ENCODE data around the gene CDCP2. TPM values are rescaled to one million over a fixed set of nuclear protein-coding genes. Genes with fewer than 3 reads are reported as not detected.

CDCP2 gene
- total RNA-seq, 1 experiment from 2014 or later = not detected

- Histone ChIP-seq H3K27me3 (ENCODE audit: low read length) (no peaks in the 10 kb centered on the region), H3K79me2 (ENCODE audit: low read length) (no peaks in the 10 kb centered on the region), H3K9me2 (replicated peaks; ENCODE audit: low read length) (no peaks in the 10 kb centered on the region), H3F3A (ENCODE audit: low read length, unreplicated experiment) (no peaks in the 10 kb centered on the region), H3K27ac (ENCODE audit: low read length) (no peak overlapping the region), H3K4me1 (ENCODE audit: insufficient read depth, low read length) (peaks cover 18% of the 10 kb centered on the region), H3K36me3 (ENCODE audit: low read depth, low read length) (no peaks in the 10 kb centered on the region), H3K4me2 (ENCODE audit: low read length) (no peak overlapping the region), H3K9me3 (ENCODE audit: low read length) (no peaks in the 10 kb centered on the region), H2AFZ (ENCODE audit: low read length) (no peak overlapping the region), H3K9ac (ENCODE audit: low read length) (no peak overlapping the region), H3K4me3 (ENCODE audit: low read length) (no peak overlapping the region), H4K20me1 (ENCODE audit: low read length) (no peaks in the 10 kb centered on the region)
- no peak for TF ChIP-seq EZH2 (IDR thresholded peaks at IDR 0.05; ENCODE audit: low read length, unreplicated experiment)
- TF ChIP-seq EZH2phosphoT487 (IDR thresholded peaks at IDR 0.05; ENCODE audit: borderline replicate concordance, low read length) = no peak
- TF ChIP-seq, protein P1, sequence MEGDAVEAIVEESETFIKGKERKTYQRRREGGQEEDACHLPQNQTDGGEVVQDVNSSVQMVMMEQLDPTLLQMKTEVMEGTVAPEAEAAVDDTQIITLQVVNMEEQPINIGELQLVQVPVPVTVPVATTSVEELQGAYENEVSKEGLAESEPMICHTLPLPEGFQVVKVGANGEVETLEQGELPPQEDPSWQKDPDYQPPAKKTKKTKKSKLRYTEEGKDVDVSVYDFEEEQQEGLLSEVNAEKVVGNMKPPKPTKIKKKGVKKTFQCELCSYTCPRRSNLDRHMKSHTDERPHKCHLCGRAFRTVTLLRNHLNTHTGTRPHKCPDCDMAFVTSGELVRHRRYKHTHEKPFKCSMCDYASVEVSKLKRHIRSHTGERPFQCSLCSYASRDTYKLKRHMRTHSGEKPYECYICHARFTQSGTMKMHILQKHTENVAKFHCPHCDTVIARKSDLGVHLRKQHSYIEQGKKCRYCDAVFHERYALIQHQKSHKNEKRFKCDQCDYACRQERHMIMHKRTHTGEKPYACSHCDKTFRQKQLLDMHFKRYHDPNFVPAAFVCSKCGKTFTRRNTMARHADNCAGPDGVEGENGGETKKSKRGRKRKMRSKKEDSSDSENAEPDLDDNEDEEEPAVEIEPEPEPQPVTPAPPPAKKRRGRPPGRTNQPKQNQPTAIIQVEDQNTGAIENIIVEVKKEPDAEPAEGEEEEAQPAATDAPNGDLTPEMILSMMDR (conservative IDR thresholded peaks at IDR 0.05; ENCODE audit: low read depth, low read length) = no peak
- ATAC-seq = no peak
- intact Hi-C loops (cut with micrococcal nuclease) = no loop called here
- POLR2A ChIA-PET (ENCODE audit: unreplicated experiment) = no interaction called here
- no peak for DNase-seq
- BruUV-seq (replicated peaks) = no TSS peak
- CTCF ChIA-PET = no interaction called here
Observed at GRCh38 chr1:54122992-54123391, 29.8 kb downstream of the CDCP2 start.

DNA sequence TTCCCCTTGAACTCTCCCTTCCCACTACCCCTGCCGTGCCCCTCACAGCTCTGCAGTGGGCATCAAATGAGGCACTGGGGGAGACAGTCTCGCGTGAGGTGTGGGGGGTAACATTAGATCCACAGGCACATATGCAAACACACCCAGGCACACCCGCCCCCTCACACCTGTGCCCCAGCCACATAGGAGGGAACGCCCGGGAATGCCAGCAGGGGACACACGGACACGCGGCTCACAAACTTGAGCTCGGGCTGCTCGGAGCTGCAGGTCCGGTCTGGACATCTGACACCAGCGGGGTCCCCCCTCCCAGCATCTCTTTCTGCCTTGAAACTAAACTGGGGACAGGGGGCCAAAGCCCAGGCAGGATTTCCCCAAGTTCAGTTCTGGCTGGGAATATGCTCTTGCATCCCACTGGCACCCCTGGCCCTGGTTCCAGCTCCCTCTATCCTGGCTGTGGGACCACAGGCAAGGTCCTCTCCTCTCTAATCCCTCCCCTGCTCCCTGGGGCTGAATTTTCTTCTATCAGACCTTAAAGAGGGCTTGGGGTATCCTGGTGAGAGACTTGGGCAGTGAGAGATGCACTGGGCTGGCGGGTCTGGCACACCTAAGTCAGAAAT, 30.6 kb downstream of the CDCP2 start:
- ATAC-seq (no peak), DNase-seq (no peak)
- no peak overlapping the region for H3K27ac ChIP-seq (ENCODE audit: low read length)
- ChIA-PET CTCF (interaction anchor here (1.0 kb wide), 1 partner anchor 367 kb away, joined by 5 read pairs; no protein-coding TSS in a partner anchor), POLR2A (ENCODE audit: unreplicated experiment) (no interaction called here)
- BruUV-seq (replicated peaks) = no TSS peak
- H3K9ac ChIP-seq (ENCODE audit: low read length) = no peak overlapping the region
- H2AFZ ChIP-seq (ENCODE audit: low read length) = no peak overlapping the region
- H3K9me3 ChIP-seq (ENCODE audit: low read length) = no peaks in the 10 kb centered on the region
- H3K4me1 ChIP-seq (ENCODE audit: insufficient read depth, low read length) = peaks cover 19% of the 10 kb centered on the region
- TF ChIP-seq, protein P1 (conservative IDR thresholded peaks at IDR 0.05; ENCODE audit: low read depth, low read length) = no peak
- TF ChIP-seq EZH2phosphoT487 (IDR thresholded peaks at IDR 0.05; ENCODE audit: borderline replicate concordance, low read length) (no peak), EZH2 (IDR thresholded peaks at IDR 0.05; ENCODE audit: low read length, unreplicated experiment) (no peak)
- H3K4me3 ChIP-seq (ENCODE audit: low read length) = no peak overlapping the region
- H3K9me2 ChIP-seq (replicated peaks; ENCODE audit: low read length) = no peaks in the 10 kb centered on the region
- intact Hi-C loops (cut with micrococcal nuclease) = no loop called here
- H3K36me3 ChIP-seq (ENCODE audit: low read depth, low read length) = no peaks in the 10 kb centered on the region
- H3K4me2 ChIP-seq (ENCODE audit: low read length) = no peak overlapping the region
- no peaks in the 10 kb centered on the region for H3F3A ChIP-seq (ENCODE audit: low read length, unreplicated experiment)
- no peaks in the 10 kb centered on the region for H4K20me1 ChIP-seq (ENCODE audit: low read length)
- no peaks in the 10 kb centered on the region for H3K79me2 ChIP-seq (ENCODE audit: low read length)
- H3K27me3 ChIP-seq (ENCODE audit: low read length) = no peaks in the 10 kb centered on the region

- DNase-seq (peak; percentile 63), ATAC-seq (peak; percentile 67)
- ChIA-PET CTCF (interaction anchor here (1.0 kb wide), 1 partner anchor 368 kb away, joined by 5 read pairs; no protein-coding TSS in a partner anchor), POLR2A (ENCODE audit: unreplicated experiment) (no interaction called here)
- Histone ChIP-seq H3K4me1 (ENCODE audit: insufficient read depth, low read length) (peaks cover 19% of the 10 kb centered on the region), H3K79me2 (ENCODE audit: low read length) (no peaks in the 10 kb centered on the region), H4K20me1 (ENCODE audit: low read length) (no peaks in the 10 kb centered on the region), H3K36me3 (ENCODE audit: low read depth, low read length) (no peaks in the 10 kb centered on the region), H2AFZ (ENCODE audit: low read length) (peak overlapping the region; percentile 93), H3F3A (ENCODE audit: low read length, unreplicated experiment) (no peaks in the 10 kb centered on the region), H3K27ac (ENCODE audit: low read length) (no peak overlapping the region), H3K9ac (ENCODE audit: low read length) (no peak overlapping the region), H3K4me2 (ENCODE audit: low read length) (peak overlapping the region; percentile 78), H3K9me3 (ENCODE audit: low read length) (no peaks in the 10 kb centered on the region), H3K9me2 (replicated peaks; ENCODE audit: low read length) (no peaks in the 10 kb centered on the region), H3K27me3 (ENCODE audit: low read length) (no peaks in the 10 kb centered on the region), H3K4me3 (ENCODE audit: low read length) (peak overlapping the region; percentile 51; the same call in 1 of the 2 replicates)
- BruUV-seq (replicated peaks) = no TSS peak
- no peak for TF ChIP-seq EZH2 (IDR thresholded peaks at IDR 0.05; ENCODE audit: low read length, unreplicated experiment)
- TF ChIP-seq, protein P1 (conservative IDR thresholded peaks at IDR 0.05; ENCODE audit: low read depth, low read length) = peak; percentile 66
- TF ChIP-seq EZH2phosphoT487 (IDR thresholded peaks at IDR 0.05; ENCODE audit: borderline replicate concordance, low read length) = no peak
- intact Hi-C loops (cut with micrococcal nuclease) = no loop called here
Observed at GRCh38 chr1:54121482-54122134, 31.2 kb downstream of the CDCP2 start.

Data from PC-3 (cell line).